IPS-18a (cell line): Measurements from ENCODE around the gene CSK.

Experiments
- H3K27ac ChIP-seq: one replicate; pipeline ENCODE4 v1.5.1; 2013; ENCODE audit warnings: low read length
- H3K27me3 ChIP-seq: one replicate; pipeline ENCODE4 v1.6.1; 2013; ENCODE audit warnings: mild to moderate bottlenecking, low read length; ENCODE audit not compliant: control insufficient read depth, insufficient read depth
- H3K36me3 ChIP-seq: one replicate; pipeline ENCODE4 v1.6.1; 2013; ENCODE audit warnings: low read depth, low read length; ENCODE audit not compliant: control insufficient read depth
- H3K4me1 ChIP-seq: one replicate; pipeline ENCODE4 v1.6.1; 2013; ENCODE audit warnings: low read depth, low read length; ENCODE audit not compliant: control insufficient read depth
- H3K4me3 ChIP-seq: one replicate; pipeline ENCODE4 v1.5.1; 2013; ENCODE audit warnings: low read length
- H3K9ac ChIP-seq: one replicate; pipeline ENCODE4 v1.6.1; 2013; ENCODE audit warnings: mild to moderate bottlenecking, low read length, moderate library complexity
- H3K9me3 ChIP-seq: one replicate; pipeline ENCODE4 v1.6.1; 2013; ENCODE audit warnings: low read depth, low read length; ENCODE audit not compliant: control insufficient read depth

CSK gene

DNA sequence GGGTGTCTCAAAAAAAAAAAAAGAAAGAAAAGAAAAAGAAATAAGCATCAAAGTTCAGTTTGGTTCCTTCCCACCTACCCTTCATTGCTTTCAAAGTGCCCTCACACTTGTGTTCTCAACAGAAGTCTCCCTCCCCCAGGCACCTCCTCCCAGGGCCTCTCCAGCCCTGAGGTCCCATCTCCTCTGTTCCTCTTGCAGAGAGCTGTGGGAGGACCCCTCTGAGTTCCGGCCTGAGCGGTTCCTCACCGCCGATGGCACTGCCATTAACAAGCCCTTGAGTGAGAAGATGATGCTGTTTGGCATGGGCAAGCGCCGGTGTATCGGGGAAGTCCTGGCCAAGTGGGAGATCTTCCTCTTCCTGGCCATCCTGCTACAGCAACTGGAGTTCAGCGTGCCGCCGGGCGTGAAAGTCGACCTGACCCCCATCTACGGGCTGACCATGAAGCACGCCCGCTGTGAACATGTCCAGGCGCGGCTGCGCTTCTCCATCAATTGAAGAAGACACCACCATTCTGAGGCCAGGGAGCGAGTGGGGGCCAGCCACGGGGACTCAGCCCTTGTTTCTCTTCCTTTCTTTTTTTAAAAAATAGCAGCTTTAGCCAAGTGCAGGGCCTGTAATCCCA lies 27.2 kb upstream of the CSK start:
- Histone ChIP-seq H3K9me3 (no peaks in the 10 kb centered on the region), H3K4me1 (no peaks in the 10 kb centered on the region), H3K27me3 (no peaks in the 10 kb centered on the region), H3K36me3 (no peaks in the 10 kb centered on the region), H3K9ac (no peak overlapping the region), H3K27ac (no peak overlapping the region), H3K4me3 (no peak overlapping the region)

DNA sequence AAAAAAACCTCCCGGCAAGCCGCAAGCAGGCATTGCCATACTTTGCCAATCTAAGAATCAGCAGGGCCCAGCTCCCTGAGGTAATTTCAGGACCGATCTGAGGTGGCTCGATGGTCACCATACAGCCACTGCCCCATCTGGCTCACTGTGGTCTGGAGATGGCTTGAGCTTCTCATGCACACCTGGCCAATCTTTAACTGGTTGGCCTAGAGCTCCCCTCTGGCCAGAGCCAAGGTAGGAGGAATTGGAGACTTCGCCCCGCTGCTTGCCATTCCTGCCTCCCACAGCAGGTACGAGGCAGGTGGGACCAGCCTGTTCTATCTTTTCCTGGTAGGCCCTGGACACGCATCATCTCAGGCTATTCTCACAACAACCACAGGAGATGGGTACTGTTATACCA lies 23.1 kb upstream of the CSK start:
- no peaks in the 10 kb centered on the region for H3K36me3 ChIP-seq
- H3K4me1 ChIP-seq: no peaks in the 10 kb centered on the region
- no peak overlapping the region for H3K4me3 ChIP-seq
- no peaks in the 10 kb centered on the region for H3K27me3 ChIP-seq
- no peak overlapping the region for H3K9ac ChIP-seq
- no peaks in the 10 kb centered on the region for H3K9me3 ChIP-seq
- no peak overlapping the region for H3K27ac ChIP-seq

DNA sequence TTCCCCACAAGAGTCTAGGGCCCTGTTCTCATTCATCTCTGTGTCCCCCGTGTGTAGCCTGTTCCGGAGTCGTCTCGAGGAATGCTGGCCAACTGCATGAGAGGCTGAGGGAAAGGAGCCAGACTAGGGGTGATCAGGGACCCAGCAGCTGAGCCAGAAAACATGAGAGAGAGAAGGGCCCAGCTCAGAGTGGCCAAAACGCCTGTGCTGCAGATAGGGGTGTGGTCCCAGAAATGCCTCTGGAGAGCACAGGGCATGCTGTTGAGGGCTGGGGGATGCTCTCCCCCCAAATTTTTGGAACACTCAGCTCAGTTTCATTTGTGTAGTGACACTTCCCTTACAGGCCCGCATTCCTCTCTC lies 19.1 kb upstream of the CSK start:
- H3K4me3 ChIP-seq: no peak overlapping the region
- no peak overlapping the region for H3K9ac ChIP-seq
- no peak overlapping the region for H3K27ac ChIP-seq
- H3K27me3 ChIP-seq: no peaks in the 10 kb centered on the region
- no peaks in the 10 kb centered on the region for H3K9me3 ChIP-seq
- H3K4me1 ChIP-seq: no peaks in the 10 kb centered on the region
- H3K36me3 ChIP-seq: no peaks in the 10 kb centered on the region

DNA sequence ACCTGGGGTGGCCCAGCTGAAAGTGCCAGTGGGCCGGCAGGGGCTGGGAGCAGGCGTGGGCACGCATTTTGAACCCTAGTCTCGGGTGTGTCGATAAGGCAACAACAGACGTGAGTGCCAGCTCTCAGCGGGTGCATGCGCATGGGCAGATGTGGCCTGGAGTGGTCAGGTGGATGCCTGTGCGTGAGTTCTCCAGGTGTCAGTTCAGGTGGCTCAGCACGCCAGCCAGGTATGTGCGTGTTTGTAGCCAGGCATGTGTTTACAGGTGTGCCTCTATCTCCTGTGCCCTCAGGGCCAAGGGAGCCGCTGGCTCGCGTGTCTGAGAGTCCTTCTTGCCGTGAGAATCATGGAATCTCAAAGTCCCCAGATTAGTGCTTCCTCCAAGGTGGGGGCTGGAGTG lies 18.5 kb upstream of the CSK start:
- Histone ChIP-seq H3K36me3 (no peaks in the 10 kb centered on the region), H3K27ac (no peak overlapping the region)

DNA sequence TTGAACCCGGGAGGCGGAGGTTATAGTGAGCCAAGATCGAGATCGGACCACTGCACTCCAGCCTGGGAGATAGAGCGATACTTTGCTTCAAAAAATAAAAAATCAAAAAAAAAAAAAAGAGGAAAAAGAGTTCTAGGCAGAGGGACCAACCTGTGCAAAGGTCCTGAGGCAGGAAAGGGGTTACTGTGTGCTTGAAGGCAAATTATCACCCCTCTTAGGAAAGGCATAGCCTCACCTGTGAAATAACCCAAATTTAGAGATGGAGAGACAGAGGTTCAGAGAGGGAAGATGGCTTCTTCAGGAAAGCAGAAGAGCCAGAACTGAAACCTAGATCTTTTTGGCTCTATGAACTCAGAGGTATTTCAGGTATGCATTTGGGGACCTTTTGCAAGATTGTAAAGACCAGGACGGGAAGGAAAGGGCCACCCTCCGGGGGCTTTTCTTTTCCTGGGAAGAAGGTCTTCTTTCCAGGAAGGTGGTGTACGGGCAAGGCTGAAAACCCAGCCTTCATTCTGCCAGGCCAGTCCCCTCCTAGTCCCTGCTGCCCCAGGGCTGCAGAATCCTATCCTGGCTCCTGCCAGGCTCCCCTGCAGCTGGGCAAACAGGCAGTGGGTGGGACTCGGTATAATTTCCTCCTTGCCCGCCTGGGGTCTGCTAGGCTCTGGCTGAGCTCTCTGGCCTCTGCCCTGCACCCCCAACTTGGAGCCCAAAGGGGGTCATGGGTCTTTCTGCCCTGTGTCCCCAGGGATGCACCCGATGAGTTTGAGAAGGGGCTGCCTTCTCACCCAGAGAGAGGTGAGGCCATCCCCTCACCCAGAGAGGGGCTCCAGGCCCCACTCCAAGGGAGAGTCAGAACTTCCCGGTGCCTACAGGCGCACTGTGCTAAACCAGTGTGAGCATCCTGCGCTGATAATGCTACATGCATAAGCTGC lies 14.4 kb upstream of the CSK start:
- no peak overlapping the region for H3K9ac ChIP-seq
- H3K9me3 ChIP-seq: no peaks in the 10 kb centered on the region
- no peaks in the 10 kb centered on the region for H3K36me3 ChIP-seq
- H3K4me3 ChIP-seq: no peak overlapping the region
- no peaks in the 10 kb centered on the region for H3K27me3 ChIP-seq
- H3K27ac ChIP-seq: no peak overlapping the region
- H3K4me1 ChIP-seq: no peaks in the 10 kb centered on the region

More for the DNA sequence above, 18.5 kb upstream of the CSK start:
- Histone ChIP-seq H3K27me3 (no peaks in the 10 kb centered on the region), H3K9me3 (no peaks in the 10 kb centered on the region), H3K4me1 (no peaks in the 10 kb centered on the region), H3K9ac (no peak overlapping the region), H3K4me3 (no peak overlapping the region)

DNA sequence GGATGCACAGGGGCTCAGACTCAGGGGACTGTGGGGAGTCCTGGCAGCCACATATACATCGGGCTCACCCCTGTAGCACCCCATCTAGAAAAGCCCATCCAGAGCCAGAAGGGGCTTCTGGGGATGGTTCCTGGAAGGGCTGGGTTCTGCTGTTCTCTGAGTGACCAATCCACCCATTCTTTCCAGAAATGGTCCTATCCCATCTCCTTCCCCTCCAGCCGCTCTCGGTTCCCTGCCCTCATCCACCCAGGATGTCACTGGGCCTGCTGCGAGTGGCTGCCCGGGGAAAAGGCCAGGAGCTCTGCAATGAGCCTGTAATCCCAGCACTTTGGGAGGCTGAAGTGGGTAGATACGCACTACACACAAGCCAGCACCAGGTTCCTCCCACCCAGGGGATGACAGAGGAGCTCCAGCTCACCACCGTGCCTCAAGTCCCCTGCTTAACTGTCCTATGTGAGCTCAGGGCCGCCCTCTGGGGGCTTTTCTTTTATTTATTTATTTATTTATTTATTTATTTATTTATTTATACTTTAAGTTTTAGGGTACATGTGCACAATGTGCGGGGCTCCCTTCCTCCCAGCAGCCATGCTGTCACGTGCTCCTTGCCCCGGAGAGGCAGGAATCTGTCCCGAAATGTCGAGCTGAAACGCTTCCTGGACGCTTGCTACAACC lies 13.6 kb upstream of the CSK start:
- H3K27ac ChIP-seq: no peak overlapping the region
- no peaks in the 10 kb centered on the region for H3K4me1 ChIP-seq
- H3K27me3 ChIP-seq: no peaks in the 10 kb centered on the region
- no peaks in the 10 kb centered on the region for H3K36me3 ChIP-seq
- H3K4me3 ChIP-seq: no peak overlapping the region
- no peaks in the 10 kb centered on the region for H3K9me3 ChIP-seq
- no peak overlapping the region for H3K9ac ChIP-seq

DNA sequence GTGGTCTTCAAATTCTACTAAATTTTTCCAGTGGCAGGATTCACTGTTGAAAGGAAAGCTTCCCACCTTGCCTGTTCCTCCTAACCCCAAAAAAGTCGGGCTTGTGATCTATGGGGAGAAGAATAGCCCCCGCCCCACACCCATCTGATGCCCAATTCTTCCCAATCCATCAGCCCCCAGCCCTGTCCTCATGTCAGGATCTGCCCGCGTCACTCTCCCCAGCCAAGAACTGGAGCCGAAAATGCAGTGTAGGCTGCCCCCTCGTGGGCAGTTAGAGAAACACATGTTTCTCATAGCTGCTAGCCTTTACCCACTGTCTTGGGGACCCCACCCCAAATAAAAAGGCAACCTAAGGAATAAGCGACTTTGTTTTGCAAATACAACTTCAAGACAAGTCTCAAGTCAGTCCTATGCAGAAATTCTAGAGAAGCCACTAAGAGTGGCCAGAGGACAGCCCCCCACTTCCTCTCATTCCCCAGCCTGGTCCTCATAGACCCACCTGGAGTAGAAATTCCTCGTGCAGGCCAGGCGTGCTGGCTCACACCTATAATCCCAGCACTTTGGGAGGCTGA lies 13.0 kb upstream of the CSK start:
- Histone ChIP-seq H3K4me1 (peaks cover 5% of the 10 kb centered on the region), H3K27me3 (no peaks in the 10 kb centered on the region), H3K27ac (no peak overlapping the region), H3K36me3 (no peaks in the 10 kb centered on the region), H3K4me3 (no peak overlapping the region), H3K9me3 (no peaks in the 10 kb centered on the region), H3K9ac (no peak overlapping the region)

DNA sequence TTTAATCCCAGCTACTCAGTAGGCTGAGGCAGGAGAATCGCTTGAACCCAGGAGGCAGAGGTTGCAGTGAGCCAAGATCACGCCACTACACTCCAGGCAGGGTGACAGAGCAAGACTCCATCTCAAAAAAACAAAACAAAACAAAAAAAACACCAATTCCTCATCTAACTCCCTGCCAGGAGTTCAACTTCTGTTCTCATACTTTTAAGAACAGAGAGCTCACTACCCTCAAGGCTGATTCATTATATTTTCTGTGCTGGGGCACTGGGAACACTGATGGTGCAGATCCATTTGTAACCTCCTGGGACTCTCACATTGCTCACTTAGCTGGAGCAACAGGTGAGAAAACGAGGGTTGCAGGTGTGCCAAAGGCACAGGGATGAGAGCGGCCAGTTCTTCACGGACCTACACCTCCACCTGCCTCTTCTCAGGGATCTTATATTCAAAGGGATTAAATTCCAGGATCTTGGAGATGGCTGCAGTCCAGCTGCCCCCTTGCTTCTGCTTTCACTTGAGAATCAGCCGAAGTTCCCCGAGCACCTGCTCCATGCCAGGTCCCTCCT lies 12.3 kb upstream of the CSK start:
- Histone ChIP-seq H3K4me1 (peaks cover 5% of the 10 kb centered on the region), H3K27ac (no peak overlapping the region), H3K9ac (no peak overlapping the region), H3K27me3 (no peaks in the 10 kb centered on the region), H3K36me3 (no peaks in the 10 kb centered on the region), H3K4me3 (no peak overlapping the region), H3K9me3 (no peaks in the 10 kb centered on the region)

DNA sequence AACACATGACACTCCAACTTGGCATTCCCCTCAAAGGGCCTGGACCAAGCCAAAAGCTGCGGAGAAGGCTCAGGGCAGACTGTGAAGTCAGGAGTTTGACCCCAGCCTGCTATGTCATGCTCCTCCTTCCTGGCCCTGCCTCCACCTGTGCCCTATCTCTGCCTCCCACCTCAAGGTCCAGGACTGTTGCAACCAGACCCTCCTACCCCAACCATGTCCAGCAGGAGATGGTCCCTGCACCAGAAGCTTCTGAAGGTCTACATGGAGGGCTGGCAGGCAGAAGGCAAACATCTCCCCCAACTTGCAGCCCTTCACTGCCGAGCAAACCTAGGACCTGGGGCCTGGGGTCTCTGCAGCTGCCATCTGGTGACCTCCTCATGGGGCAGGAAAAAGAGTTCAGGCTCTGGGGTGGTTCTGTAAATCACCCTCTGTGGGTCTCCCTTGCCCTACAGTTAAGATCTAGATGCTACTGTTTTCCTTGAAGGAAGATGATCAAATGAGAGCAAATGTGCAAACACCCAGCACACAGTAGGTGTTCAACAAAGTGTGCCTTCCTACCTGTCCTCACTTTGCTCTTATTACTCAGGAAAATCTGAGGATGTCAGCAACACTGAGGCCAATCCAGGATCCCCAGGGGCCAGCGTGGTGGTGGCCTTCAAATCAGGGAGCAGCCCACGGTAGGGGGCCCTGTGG lies 11.5 kb upstream of the CSK start:
- Histone ChIP-seq H3K27me3 (no peaks in the 10 kb centered on the region), H3K27ac (no peak overlapping the region), H3K36me3 (no peaks in the 10 kb centered on the region), H3K9ac (no peak overlapping the region), H3K9me3 (no peaks in the 10 kb centered on the region), H3K4me3 (no peak overlapping the region), H3K4me1 (peaks cover 5% of the 10 kb centered on the region)

DNA sequence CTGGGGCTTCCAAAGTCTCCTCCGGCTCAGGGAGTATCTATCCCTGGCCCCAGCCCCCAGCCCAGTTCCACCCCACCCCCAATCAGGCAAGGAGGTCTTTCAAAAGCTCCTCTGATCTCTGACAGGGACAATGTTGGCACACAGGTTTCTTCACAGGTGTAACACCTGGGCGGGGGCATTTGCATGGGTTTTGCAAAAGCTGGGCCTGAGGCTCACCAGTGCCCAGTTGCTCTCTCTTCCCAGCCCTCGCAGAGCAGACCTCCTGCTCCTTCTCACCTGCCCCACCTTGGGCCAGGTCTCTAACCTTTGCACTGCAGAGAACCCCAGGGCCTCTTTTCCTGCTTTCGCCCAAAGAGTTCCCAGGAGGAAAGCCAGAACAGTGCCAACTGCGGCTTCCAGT lies 8.6 kb upstream of the CSK start:
- Histone ChIP-seq H3K27ac (no peak overlapping the region), H3K4me3 (no peak overlapping the region), H3K27me3 (no peaks in the 10 kb centered on the region), H3K4me1 (peaks cover 9% of the 10 kb centered on the region), H3K9me3 (no peaks in the 10 kb centered on the region), H3K9ac (no peak overlapping the region), H3K36me3 (no peaks in the 10 kb centered on the region)

DNA sequence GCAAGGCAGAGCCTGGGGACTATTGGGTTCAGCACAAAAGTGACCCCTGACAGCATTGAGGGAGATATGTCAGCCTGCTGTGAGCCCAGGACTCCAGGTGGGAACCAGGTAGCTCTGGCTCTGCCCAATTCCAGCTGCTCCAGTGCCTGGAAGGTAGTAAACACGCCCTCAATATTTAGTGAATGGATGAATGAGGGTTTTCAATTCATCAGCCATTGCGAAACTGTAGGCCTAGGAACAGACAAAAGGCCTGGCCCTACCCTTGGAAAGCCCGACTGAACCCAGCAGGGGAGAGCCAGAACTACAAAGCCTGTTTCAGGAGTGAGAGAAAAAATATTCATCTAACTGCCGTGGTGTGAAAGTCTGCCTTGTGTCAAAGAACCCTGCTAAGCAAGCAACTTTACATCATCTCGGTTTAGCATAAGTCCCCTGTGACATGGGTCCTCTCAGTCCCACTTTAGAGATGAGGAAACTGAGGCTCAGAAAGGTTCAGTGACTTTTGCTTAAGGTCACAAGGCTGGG lies 8.1 kb upstream of the CSK start:
- Histone ChIP-seq H3K27ac (no peak overlapping the region), H3K27me3 (no peaks in the 10 kb centered on the region), H3K9ac (no peak overlapping the region), H3K9me3 (no peaks in the 10 kb centered on the region), H3K4me1 (peaks cover 9% of the 10 kb centered on the region), H3K36me3 (no peaks in the 10 kb centered on the region), H3K4me3 (no peak overlapping the region)
